Measurements from ENCODE around the gene KLHL29.

The KLHL29 gene

GRCh38 chr2:23556929-23557328, 171.9 kb downstream of the KLHL29 start:
- H3K27ac ChIP-seq, result no peak overlapping the region
- TF ChIP-seq ZFX (IDR thresholded peaks at IDR 0.05) (no peak), CTCF (conservative IDR thresholded peaks at IDR 0.05) (no peak)

GRCh38 chr2:23557455-23557854, 172.5 kb downstream of the KLHL29 start:
- no peak overlapping the region for H3K27ac ChIP-seq
- no peak for TF ChIP-seq CTCF (conservative IDR thresholded peaks at IDR 0.05)
- no peak for TF ChIP-seq ZFX (IDR thresholded peaks at IDR 0.05)

- no peak overlapping the region for H3K27ac ChIP-seq
- no peak for TF ChIP-seq CTCF (conservative IDR thresholded peaks at IDR 0.05)
- no peak for TF ChIP-seq ZFX (IDR thresholded peaks at IDR 0.05)
Measured at GRCh38 chr2:23559561-23560239, 174.7 kb downstream of the KLHL29 start.

- TF ChIP-seq ZFX (IDR thresholded peaks at IDR 0.05) (no peak), CTCF (conservative IDR thresholded peaks at IDR 0.05) (no peak)
- H3K27ac ChIP-seq, result no peak overlapping the region
Measured at GRCh38 chr2:23561088-23561487, 176.1 kb downstream of the KLHL29 start.

- TF ChIP-seq ZFX (IDR thresholded peaks at IDR 0.05), result no peak
- no peak overlapping the region for H3K27ac ChIP-seq
Measured at GRCh38 chr2:23561544-23561943, 176.6 kb downstream of the KLHL29 start.

- H3K27ac ChIP-seq, result no peak overlapping the region
- TF ChIP-seq CTCF (conservative IDR thresholded peaks at IDR 0.05), result no peak
- no peak for TF ChIP-seq ZFX (IDR thresholded peaks at IDR 0.05)
Measured at GRCh38 chr2:23562143-23562542, 177.2 kb downstream of the KLHL29 start.

GRCh38 chr2:23563151-23563550, 178.2 kb downstream of the KLHL29 start:
- TF ChIP-seq ZFX (IDR thresholded peaks at IDR 0.05) (no peak), CTCF (conservative IDR thresholded peaks at IDR 0.05) (no peak)
- no peak overlapping the region for H3K27ac ChIP-seq
